Fibroblast of peridontal ligament (primary cell): ENCODE results near the gene TBC1D1.
"Not testable (repeated sequence)": the region's sequence is repeated elsewhere in the genome, so short reads cannot be mapped to it uniquely, and the experiment has no call there.

ENCODE experiments used
- DNase-seq: peaks from one replicate; pipeline ENCODE4 v3.0.0-alpha.2; 2010; ENCODE audit errors: extremely low read depth

TBC1D1 gene

DNA sequence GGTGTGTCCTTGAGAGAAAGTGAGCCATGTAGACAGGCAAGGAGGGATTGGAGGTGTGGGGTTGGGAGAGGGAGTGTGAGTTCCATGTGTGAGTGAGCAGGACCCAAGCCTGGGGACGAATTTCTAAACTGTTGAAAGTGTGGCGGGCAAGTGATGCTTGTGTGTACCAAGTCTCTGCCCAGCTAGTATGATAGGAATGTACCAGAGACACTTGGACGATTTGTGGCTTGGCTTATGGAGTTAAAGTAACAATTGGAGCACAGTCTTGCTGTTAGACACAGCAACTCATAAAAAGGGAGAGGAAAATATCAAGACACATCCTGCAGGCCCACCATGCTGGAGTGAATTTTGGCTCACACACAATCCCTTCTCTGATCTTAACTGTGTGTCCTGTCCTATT is 77.9 kb downstream of the TBC1D1 start:
- no peak for DNase-seq

DNA sequence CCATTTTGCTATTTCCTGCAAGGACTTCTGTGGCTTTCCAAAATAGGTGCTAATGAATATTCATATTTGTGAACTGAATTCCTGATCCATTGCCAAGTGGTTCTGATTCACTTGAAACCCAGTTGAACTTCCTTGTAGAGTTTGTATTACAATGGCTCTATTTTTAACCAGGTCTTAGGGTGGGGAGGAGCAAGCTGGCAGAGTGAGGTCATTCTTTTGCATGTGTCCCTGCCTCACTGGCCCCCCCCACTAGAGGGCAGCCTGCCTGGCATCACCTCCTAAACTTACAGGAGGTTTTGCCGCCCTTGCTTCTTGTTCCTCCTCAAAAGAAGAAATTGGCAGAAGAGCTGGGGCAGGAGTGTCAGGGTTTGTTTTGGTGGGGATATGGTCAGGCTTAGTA is 79.8 kb downstream of the TBC1D1 start:
- peak; percentile 28 for DNase-seq

- no peak for DNase-seq
These were observed 80.3 kb downstream of the TBC1D1 start for GRCh38 chr4:37971202-37971601.

DNA sequence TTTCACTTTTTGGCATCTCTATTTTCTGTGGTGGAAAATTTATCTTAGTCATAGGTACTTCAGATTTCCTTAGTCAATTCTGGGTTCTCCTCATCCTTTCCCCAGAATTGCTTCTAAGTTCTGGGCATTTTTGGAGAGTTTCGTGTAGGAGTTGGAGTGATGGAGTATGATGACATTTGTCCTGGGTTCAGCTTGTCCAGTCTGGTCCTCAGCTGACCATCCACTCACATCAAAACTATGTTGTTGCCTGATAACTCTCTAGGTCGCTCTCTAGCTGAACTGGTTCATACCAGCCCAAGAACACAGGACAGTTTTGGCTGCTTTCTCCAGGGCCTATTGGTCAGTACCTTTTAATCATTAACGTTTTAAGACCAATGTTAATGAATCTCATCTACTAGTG is 82.6 kb downstream of the TBC1D1 start:
- DNase-seq, result no peak

DNA sequence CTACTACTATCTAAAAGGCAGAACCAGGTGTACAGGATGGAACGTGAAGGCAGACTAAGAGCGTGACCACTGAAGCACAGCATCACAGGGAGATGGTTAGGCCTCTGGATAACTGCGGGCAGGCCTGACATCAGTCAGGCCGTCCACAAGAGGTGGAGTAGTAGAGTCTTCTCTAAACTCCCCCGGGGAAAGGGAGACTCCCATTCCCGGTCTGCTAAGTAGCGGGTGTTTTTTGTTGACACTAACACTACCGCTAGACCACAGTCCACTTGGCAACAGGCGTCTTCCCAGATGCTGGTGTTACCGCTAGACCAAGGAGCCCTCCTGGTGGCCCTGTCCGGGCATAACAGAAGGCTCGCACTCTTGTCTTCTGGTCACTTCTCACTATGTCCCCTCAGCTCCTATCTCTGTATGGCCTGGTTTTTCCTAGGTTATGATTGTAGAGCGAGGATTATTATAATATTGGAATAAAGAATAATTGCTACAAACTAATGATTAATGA is 84.5 kb downstream of the TBC1D1 start:
- not testable (repeated sequence) for DNase-seq

DNA sequence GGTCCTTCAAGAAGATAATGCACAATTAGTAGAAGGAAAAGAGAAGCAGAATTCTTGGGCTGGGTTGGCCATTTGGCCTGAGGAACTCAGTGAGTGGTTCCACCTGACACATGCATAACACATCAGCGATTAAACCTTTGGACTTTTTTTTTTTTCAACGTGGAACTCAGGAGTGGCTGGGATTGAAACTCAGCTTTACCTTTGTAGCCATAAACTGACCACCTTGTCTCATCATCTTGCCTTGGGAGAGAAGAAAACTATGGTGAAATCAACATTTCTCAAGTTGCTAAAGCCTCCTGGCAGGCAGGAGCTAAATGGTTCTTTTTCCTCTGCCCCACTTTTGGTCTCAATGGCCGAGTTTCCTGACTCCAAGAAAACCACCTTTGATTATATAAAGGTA is 85.6 kb downstream of the TBC1D1 start:
- DNase-seq, result no peak

GRCh38 chr4:37976991-37977470 is 86.1 kb downstream of the TBC1D1 start:
- peak; percentile 51 for DNase-seq

GRCh38 chr4:37977471-37978247 is 86.8 kb downstream of the TBC1D1 start:
- peak; percentile 57 for DNase-seq

- DNase-seq, result no peak
These were observed 87.5 kb downstream of the TBC1D1 start for GRCh38 chr4:37978248-37978924.

- DNase-seq, result no peak
These were observed 89.4 kb downstream of the TBC1D1 start for GRCh38 chr4:37980246-37980645.

- no peak for DNase-seq
These were observed 90.5 kb downstream of the TBC1D1 start for GRCh38 chr4:37981425-37981824.

DNA sequence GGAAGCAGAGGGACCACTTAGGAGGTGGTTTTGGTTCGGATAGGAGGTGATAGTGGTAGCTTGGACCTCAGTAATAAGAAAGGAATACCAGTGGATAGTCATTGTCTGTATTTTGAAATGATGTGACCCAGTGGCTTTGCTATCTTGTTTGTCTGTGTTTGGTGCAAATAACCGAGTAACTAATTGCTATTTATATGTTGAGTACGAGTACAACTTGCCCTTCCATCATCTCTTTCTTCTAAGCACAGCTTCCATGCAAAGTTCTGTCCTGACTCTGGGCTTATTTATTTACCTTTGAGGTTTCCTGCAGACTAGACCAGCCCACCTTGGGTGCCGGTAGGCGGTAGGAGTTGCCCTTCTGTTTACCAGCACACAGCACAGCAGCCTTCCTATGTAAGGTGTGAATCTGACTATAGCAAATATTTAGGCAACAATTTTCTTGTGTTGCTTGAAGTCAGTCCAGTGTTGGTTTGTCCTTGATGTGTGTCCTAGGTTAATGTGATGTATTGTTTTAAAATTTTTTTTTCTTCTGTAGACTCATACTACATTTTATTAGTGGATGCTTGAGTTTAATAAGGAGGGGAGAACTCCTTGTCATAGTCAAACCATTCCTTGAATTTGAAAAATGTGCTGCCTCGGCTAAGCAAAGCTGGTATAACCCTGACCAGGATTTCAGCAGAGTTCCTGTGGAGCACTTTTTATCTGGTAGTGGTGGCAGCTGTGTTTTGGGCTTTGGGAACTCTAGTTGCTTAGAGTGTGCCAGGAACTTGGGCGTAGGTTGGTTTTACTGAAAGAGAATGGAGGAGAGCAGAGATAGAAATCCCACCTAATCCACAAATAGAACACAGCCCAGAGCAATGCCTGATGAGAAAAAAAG is 91.2 kb downstream of the TBC1D1 start:
- DNase-seq, result no peak

DNA sequence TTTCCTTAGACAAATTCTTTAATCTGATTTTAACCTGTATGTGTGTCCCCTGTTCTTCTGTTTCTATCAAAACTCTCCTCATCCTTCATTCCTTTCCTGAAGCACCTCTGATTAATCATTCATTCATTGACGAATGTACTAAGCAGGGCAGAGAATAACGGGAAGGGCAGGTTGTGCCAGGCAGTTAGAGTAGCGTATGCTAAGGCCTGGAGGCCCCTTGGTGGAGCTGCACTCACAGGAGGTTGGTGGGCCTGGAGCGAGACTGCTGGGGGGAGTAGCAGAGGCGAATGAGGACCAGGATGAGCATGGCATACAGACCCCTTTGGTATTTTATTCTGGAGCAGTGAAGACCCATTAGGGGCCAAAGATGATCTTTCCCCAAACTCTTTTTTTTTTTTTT is 91.9 kb downstream of the TBC1D1 start:
- no peak for DNase-seq

DNA sequence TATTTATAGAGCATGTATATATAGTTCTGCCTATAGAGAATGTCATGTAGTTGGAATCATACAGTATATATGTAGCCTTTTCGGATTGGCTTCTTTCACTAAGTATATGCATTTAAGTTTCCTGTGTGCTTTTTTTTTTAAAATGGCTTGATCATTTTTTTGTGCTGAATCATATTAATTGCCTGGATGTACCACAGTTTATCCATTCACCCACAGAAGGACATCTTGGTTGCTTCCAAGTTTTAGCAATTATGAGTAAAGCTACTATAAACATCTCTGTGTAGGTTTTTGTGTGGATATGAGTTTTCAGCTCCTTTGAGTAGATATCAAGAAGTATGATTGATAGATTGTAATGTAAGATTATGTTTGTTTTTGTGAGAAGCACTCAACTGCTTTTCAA is 93.1 kb downstream of the TBC1D1 start:
- no peak for DNase-seq

GRCh38 chr4:37985730-37986275 is 94.9 kb downstream of the TBC1D1 start:
- no peak for DNase-seq

GRCh38 chr4:37988670-37989069 is 97.8 kb downstream of the TBC1D1 start:
- DNase-seq, result peak; percentile 61

DNA sequence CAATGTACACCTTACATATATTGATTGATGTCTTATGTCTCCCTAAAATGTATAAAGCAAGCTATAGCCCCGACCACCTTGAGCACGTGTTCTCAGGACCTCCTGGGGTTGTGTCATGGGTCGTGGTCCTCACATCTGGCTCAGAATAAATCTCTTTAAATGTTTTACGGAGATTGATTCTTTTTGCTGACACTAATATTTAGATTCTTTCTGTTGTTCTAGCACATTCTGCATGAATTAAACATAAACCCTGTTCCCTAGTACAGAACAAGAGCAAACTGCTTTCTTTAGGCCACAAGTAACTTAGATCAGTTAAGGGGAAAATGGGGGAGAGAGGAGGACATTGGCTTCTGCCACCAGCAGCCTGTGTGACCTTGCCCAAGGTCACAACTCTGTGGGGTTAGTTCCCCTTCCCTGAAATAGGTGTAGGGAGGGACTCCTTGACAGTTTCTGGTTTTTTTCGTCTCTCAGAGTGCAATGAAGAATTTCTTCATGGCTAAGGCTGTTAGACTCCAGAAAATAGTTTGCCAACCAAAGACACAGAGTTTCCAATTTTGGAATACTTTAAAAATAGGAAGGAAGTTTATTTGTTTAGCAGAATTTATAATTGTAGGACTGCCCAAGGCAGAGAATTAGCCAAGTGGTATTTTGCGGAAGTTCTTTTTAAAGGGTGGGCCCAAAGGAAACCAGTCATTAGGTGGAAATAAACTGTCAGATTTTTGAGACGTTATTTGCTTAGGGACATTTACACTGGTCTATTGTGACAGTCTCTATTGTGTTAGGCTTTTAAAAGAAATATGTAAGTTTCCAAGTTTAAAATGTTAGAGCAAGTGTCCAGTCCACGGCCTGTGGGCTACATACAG is 98.7 kb downstream of the TBC1D1 start:
- no peak for DNase-seq

- peak; percentile 34 for DNase-seq
These were observed 99.9 kb downstream of the TBC1D1 start for GRCh38 chr4:37990731-37991245.

DNA sequence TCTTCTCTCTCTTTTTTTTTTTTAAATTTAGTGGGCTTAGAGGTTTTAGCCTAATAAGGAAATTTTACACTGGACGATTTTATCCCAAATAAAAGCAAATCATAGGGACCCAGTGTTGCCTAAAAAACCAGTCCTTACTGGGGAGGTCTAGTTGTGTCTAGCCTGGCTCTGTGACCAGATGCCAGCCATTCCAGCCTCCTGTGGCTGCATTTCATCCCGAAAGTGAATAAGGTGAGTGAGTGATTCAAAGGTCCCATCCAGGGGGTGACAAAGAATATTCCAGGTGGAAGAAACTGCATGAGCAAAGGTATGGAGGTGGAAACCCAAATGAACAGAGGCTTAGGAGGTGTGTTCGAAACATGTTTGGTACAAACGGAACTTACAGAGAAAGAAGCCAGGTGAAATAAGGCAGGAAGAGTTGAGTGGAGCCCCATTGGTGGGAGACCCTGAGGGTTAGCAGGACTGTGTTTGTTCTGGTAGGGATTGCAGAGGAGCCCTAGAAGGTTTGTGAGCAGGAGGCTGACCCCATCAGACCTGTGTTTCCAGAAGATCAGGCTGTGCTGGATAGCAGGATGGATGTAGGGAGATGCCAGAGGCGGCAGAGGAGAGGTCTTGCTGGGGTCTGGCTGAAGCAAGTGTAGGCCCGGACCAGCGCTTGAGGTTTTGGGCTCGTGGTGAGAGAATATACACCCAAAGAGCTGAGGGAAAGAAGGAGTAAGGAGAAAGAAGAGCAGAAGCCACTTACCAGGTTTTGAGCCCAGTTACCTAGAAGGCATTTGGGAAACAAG is 100.9 kb downstream of the TBC1D1 start:
- no peak for DNase-seq

GRCh38 chr4:37993806-37994205 is 102.9 kb downstream of the TBC1D1 start:
- no peak for DNase-seq
